ENCODE results near the gene CDK5RAP2.

GRCh38 chr9:120531683-120532300 lies 48.2 kb downstream of the CDK5RAP2 start:
- TF ChIP-seq CTCF (IDR thresholded peaks at IDR 0.05; ENCODE audit: low read depth, low read length) (peak; percentile 50), MYC (IDR thresholded peaks at IDR 0.05; ENCODE audit: low read depth, low read length) (no peak)

All from NB4 (cell line).